Activated T-cell treated with anti-CD3 and anti-CD28 coated beads for 48 hours (primary cell): ENCODE data around the gene CCDC178.
"Not testable (repeated sequence)": the region's sequence is repeated elsewhere in the genome, so short reads cannot be mapped to it uniquely, and the experiment has no call there.

Experiments used
- DNase-seq: peaks from one replicate; pipeline ENCODE4 v3.0.0-alpha.2; 2020; ENCODE audit warnings: low read depth

Gene CCDC178

GRCh38 chr18:33210575-33211189 is 229.8 kb downstream of the CCDC178 start:
- DNase-seq: no peak

- DNase-seq: no peak
Measured at GRCh38 chr18:33205777-33206176, 234.7 kb downstream of the CCDC178 start.

- no peak for DNase-seq
Measured at GRCh38 chr18:33201509-33201926, 239.0 kb downstream of the CCDC178 start.

GRCh38 chr18:33195795-33196194 is 244.7 kb downstream of the CCDC178 start:
- no peak for DNase-seq

- DNase-seq: no peak
Measured at GRCh38 chr18:33194793-33195192, 245.7 kb downstream of the CCDC178 start.

- no peak for DNase-seq
Measured at GRCh38 chr18:33184958-33185357, 255.6 kb downstream of the CCDC178 start.

- DNase-seq: no peak
Measured at GRCh38 chr18:33184175-33184574, 256.3 kb downstream of the CCDC178 start.

GRCh38 chr18:33183136-33183535 is 257.4 kb downstream of the CCDC178 start:
- no peak for DNase-seq

- DNase-seq: no peak
Measured at GRCh38 chr18:33181016-33181415, 259.5 kb downstream of the CCDC178 start.

GRCh38 chr18:33169218-33169617 is 271.3 kb downstream of the CCDC178 start:
- DNase-seq: no peak

- not testable (repeated sequence) for DNase-seq
Measured at GRCh38 chr18:33164121-33164520, 276.4 kb downstream of the CCDC178 start.

GRCh38 chr18:33161131-33161530 is 279.4 kb downstream of the CCDC178 start:
- DNase-seq: no peak

GRCh38 chr18:33159151-33159550 is 281.4 kb downstream of the CCDC178 start:
- no peak for DNase-seq

GRCh38 chr18:33157893-33158292 is 282.6 kb downstream of the CCDC178 start:
- no peak for DNase-seq

GRCh38 chr18:33156906-33157470 is 283.5 kb downstream of the CCDC178 start:
- DNase-seq: no peak

- no peak for DNase-seq
Measured at GRCh38 chr18:33154049-33154448, 286.5 kb downstream of the CCDC178 start.

- no peak for DNase-seq
Measured at GRCh38 chr18:33152376-33152775, 288.1 kb downstream of the CCDC178 start.

- DNase-seq: not testable (repeated sequence)
Measured at GRCh38 chr18:33147811-33148210, 292.7 kb downstream of the CCDC178 start.

GRCh38 chr18:33146014-33146413 is 294.5 kb downstream of the CCDC178 start:
- DNase-seq: no peak

- DNase-seq: no peak
Measured at GRCh38 chr18:33135951-33136660, 304.4 kb downstream of the CCDC178 start.

GRCh38 chr18:33132657-33133056 is 307.9 kb downstream of the CCDC178 start:
- no peak for DNase-seq

- DNase-seq: no peak
Measured at GRCh38 chr18:33128581-33128980, 311.9 kb downstream of the CCDC178 start.

- no peak for DNase-seq
Measured at GRCh38 chr18:33123862-33124518, 316.5 kb downstream of the CCDC178 start.
